ENCODE results near the gene PIK3R3. TPM values are rescaled to one million over a fixed set of nuclear protein-coding genes. Genes with fewer than 3 reads are reported as not detected.

Gene PIK3R3
- total RNA-seq, 1 experiment from 2014 or later = 12.4 TPM

DNA sequence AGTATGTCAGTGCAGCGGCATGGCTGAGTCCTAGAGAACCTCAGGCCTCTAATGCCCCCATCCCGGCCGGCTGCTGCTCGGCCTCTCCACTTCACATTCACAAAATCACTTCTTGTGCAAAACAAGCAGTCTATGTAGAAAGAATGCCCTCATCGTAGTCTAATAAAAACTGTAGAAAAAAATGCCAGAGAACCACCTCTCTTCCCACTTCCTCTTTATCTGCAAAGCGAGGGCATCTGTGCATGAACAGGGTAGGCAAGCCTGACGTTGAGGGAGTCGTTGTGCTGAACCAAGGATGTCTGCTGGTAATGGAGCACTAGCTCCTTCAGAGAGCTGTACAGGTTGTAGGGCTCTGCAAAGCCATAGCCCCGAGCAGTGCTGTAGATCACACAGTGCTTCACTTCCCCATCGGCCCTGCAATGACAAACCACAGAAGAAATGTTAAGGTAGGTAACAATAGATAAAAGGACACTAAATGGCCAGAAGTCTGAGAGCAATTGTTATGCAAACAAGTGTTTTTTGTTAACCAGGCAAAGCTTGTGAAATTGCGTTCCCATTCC is 88.9 kb downstream of the PIK3R3 start:
- H3K9ac ChIP-seq (ENCODE audit: extremely low read depth, insufficient read length, low read length) = no peak overlapping the region
- no peak overlapping the region for H3K23ac ChIP-seq (ENCODE audit: insufficient read length, low read depth, low read length)
- H3K4me2 ChIP-seq (ENCODE audit: insufficient read depth, insufficient read length, low read length) = peak overlapping the region; percentile 2
- no CpG with 5 or more reads among the region's 11 CpGs for WGBS (ENCODE audit: extremely low coverage, insufficient read length, low lambda C conversion rate)
- no peaks in the 10 kb centered on the region for H3K9me3 Mint-ChIP-seq
- TF ChIP-seq, protein P1, sequence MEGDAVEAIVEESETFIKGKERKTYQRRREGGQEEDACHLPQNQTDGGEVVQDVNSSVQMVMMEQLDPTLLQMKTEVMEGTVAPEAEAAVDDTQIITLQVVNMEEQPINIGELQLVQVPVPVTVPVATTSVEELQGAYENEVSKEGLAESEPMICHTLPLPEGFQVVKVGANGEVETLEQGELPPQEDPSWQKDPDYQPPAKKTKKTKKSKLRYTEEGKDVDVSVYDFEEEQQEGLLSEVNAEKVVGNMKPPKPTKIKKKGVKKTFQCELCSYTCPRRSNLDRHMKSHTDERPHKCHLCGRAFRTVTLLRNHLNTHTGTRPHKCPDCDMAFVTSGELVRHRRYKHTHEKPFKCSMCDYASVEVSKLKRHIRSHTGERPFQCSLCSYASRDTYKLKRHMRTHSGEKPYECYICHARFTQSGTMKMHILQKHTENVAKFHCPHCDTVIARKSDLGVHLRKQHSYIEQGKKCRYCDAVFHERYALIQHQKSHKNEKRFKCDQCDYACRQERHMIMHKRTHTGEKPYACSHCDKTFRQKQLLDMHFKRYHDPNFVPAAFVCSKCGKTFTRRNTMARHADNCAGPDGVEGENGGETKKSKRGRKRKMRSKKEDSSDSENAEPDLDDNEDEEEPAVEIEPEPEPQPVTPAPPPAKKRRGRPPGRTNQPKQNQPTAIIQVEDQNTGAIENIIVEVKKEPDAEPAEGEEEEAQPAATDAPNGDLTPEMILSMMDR (conservative IDR thresholded peaks at IDR 0.05) = no peak
- H3K4me3 Mint-ChIP-seq = peak overlapping the region in 1 of 2 experiments; percentile 46; a peak in 3 of 5 replicates
- H2BK120ac ChIP-seq (ENCODE audit: low read depth, low read length, poor library complexity, severe bottlenecking) = no peak overlapping the region
- H3K23me2 ChIP-seq (ENCODE audit: insufficient read length, low read depth, low read length, poor library complexity, severe bottlenecking) = no peaks in the 10 kb centered on the region
- DNase-seq = peak; percentile 67
- no peak overlapping the region for H2BK20ac ChIP-seq (ENCODE audit: low read depth, low read length, poor library complexity, severe bottlenecking)
- no peaks in the 10 kb centered on the region for H3K79me1 ChIP-seq (ENCODE audit: insufficient read depth, low read depth, low read length, poor library complexity, severe bottlenecking)
- H3K9me3 ChIP-seq (ENCODE audit: control insufficient read depth, low read depth, low read length) = no peaks in the 10 kb centered on the region
- H3K4ac ChIP-seq (ENCODE audit: low read depth, low read length) = no peak overlapping the region
- H4K8ac ChIP-seq (replicated peaks; ENCODE audit: insufficient read length, low read depth, low read length) = no peak overlapping the region
- H2AK5ac ChIP-seq (ENCODE audit: insufficient read length, low read length) = no peak overlapping the region
- no peak overlapping the region for H3T11ph ChIP-seq (ENCODE audit: low read length)
- H3K27me3 Mint-ChIP-seq (ENCODE audit: low read depth) = peaks cover 18% of the 10 kb centered on the region
- no peak overlapping the region for H2AFZ ChIP-seq (ENCODE audit: low read length)
- no peak overlapping the region for H4K5ac ChIP-seq (ENCODE audit: insufficient read length, low read depth, low read length)
- no peak overlapping the region for H4K91ac ChIP-seq (ENCODE audit: insufficient read length, low read depth, low read length)
- H2BK12ac ChIP-seq (ENCODE audit: insufficient read length, low read depth, low read length) = no peak overlapping the region
- H3K4me1 Mint-ChIP-seq = peaks cover 17 to 19% of the 10 kb centered on the region in 2 experiments
- H4K20me1 ChIP-seq (ENCODE audit: control insufficient read depth, insufficient read depth, insufficient read length) = no peaks in the 10 kb centered on the region
- H3K4me1 ChIP-seq (ENCODE audit: insufficient read depth, low read length) = peaks cover 7% of the 10 kb centered on the region
- H3K79me2 ChIP-seq (ENCODE audit: insufficient read depth, low read length) = no peaks in the 10 kb centered on the region
- H3K18ac ChIP-seq (ENCODE audit: insufficient read length, low read depth, low read length) = no peak overlapping the region
- H3K56ac ChIP-seq (ENCODE audit: insufficient read length, low read depth, low read length) = no peak overlapping the region
- no peak overlapping the region for H3K27ac ChIP-seq (ENCODE audit: insufficient read length, low read depth, low read length)
- no peak overlapping the region for H3K14ac ChIP-seq (ENCODE audit: insufficient read depth, low read length)
- H3K27ac Mint-ChIP-seq = peak overlapping the region in 2 of 3 experiments; percentile 29 to 41; a peak in 3 of 7 replicates
- no peak overlapping the region for H2BK15ac ChIP-seq (ENCODE audit: low read depth, low read length)
- H2BK5ac ChIP-seq (ENCODE audit: insufficient read length, low read length) = no peak overlapping the region
- H3K27me3 ChIP-seq (ENCODE audit: insufficient read depth, low read length) = no peaks in the 10 kb centered on the region
- peaks cover 3 to 20% (median 16%) of the 10 kb centered on the region in 3 experiments; a peak in 6 of 7 replicates for H3K36me3 Mint-ChIP-seq (ENCODE audit: insufficient read depth in 1 of 3, low read depth in 3 of 3)

Measured in H9 (cell line).